ENCODE measurements around the gene AAK1.

AAK1 gene

GRCh38 chr2:69466728-69467127 is 176.8 kb downstream of the AAK1 start:
- no peak for TF ChIP-seq CTCF (IDR thresholded peaks at IDR 0.05; ENCODE audit: insufficient read depth, missing control alignments)
- DNase-seq (ENCODE audit: insufficient read length, low spot score) (no peak), FAIRE-seq (no peak)

GRCh38 chr2:69465513-69466456 is 177.8 kb downstream of the AAK1 start:
- no peak for DNase-seq (ENCODE audit: insufficient read length, low spot score)
- no peak for FAIRE-seq
- no peak for TF ChIP-seq CTCF (IDR thresholded peaks at IDR 0.05; ENCODE audit: insufficient read depth, missing control alignments)

- FAIRE-seq (no peak), DNase-seq (ENCODE audit: insufficient read length, low spot score) (no peak)
- TF ChIP-seq CTCF (IDR thresholded peaks at IDR 0.05; ENCODE audit: insufficient read depth, missing control alignments), result no peak
Measured at GRCh38 chr2:69464575-69464974, 179.0 kb downstream of the AAK1 start.

GRCh38 chr2:69462780-69463179 is 180.8 kb downstream of the AAK1 start:
- FAIRE-seq (no peak), DNase-seq (ENCODE audit: insufficient read length, low spot score) (no peak)
- TF ChIP-seq CTCF (IDR thresholded peaks at IDR 0.05; ENCODE audit: insufficient read depth, missing control alignments), result no peak

- DNase-seq (ENCODE audit: insufficient read length, low spot score), result no peak
- no peak for TF ChIP-seq CTCF (IDR thresholded peaks at IDR 0.05; ENCODE audit: insufficient read depth, missing control alignments)
Measured at GRCh38 chr2:69461404-69461803, 182.1 kb downstream of the AAK1 start.

GRCh38 chr2:69459936-69460335 is 183.6 kb downstream of the AAK1 start:
- TF ChIP-seq CTCF (IDR thresholded peaks at IDR 0.05; ENCODE audit: insufficient read depth, missing control alignments), result no peak
- DNase-seq (ENCODE audit: insufficient read length, low spot score) (no peak), FAIRE-seq (no peak)

More at GRCh38 chr2:69461404-69461803, 182.1 kb downstream of the AAK1 start:
- FAIRE-seq, result no peak

GRCh38 chr2:69456950-69457445 is 186.5 kb downstream of the AAK1 start:
- TF ChIP-seq CTCF (IDR thresholded peaks at IDR 0.05; ENCODE audit: insufficient read depth, missing control alignments), result no peak
- FAIRE-seq, result no peak
- no peak for DNase-seq (ENCODE audit: insufficient read length, low spot score)
